ENCODE data around the gene NPAS2. TPM values are rescaled to one million over a fixed set of nuclear protein-coding genes. Genes with fewer than 3 reads are reported as not detected.

The NPAS2 gene
- total and polyA plus RNA-seq, 2 donors (not counting 1 experiment from before 2014, with no cell fraction given): 3.6 to 4.9 TPM

DNA sequence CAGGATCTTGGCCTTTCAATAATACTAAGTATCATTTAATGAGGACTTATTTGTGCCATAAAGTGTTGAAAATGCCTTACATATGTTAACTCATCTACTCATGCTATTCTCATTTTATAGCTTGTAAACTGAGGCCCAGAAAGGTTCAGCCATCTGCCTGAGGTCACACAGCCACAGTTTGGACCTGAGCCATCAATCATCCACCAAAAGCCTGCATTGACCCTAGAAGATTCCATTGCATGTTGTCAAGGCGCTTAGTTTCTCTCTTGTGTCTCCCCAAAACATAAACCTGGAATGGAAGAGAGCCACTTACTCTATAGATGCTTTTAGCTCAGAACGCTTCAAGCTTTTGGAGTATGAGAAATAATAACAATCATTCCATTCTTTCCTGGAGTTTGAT is 26.8 kb downstream of the NPAS2 start:
- DNase-seq (ENCODE audit: low read depth in 2 of 2): no peak
- Histone ChIP-seq H3K4me2 (ENCODE audit: extremely low read depth, insufficient read depth, low read length) (no peak overlapping the region), H3K36me3 (ENCODE audit: control insufficient read depth, insufficient read depth, low read length) (no peaks in the 10 kb centered on the region), H3K4me1 (ENCODE audit: control insufficient read depth, extremely low read depth, insufficient read depth, low read length) (no peaks in the 10 kb centered on the region), H2AFZ (ENCODE audit: low read length) (no peak overlapping the region), H4K20me1 (ENCODE audit: control insufficient read depth, extremely low read depth, insufficient read depth, low read length) (no peaks in the 10 kb centered on the region), H3K79me2 (ENCODE audit: control insufficient read depth, insufficient read depth, low read length) (no peaks in the 10 kb centered on the region), H3K9me3 (ENCODE audit: control insufficient read depth, insufficient read depth, low read depth, low read length) (no peaks in the 10 kb centered on the region), H3K4me3 (replicated peaks in 1 of 4; ENCODE audit: control extremely low read depth in 1 of 4, insufficient read depth in 1 of 4, low read depth in 3 of 4, low read length in 4 of 4) (no peak overlapping the region), H3K27ac (ENCODE audit: insufficient read depth, low read length) (no peak overlapping the region), H3K27me3 (ENCODE audit: control insufficient read depth, insufficient read depth, low read length) (no peaks in the 10 kb centered on the region), H3K9ac (ENCODE audit: insufficient read depth, low read length) (no peak overlapping the region)
- TF ChIP-seq, protein P1, sequence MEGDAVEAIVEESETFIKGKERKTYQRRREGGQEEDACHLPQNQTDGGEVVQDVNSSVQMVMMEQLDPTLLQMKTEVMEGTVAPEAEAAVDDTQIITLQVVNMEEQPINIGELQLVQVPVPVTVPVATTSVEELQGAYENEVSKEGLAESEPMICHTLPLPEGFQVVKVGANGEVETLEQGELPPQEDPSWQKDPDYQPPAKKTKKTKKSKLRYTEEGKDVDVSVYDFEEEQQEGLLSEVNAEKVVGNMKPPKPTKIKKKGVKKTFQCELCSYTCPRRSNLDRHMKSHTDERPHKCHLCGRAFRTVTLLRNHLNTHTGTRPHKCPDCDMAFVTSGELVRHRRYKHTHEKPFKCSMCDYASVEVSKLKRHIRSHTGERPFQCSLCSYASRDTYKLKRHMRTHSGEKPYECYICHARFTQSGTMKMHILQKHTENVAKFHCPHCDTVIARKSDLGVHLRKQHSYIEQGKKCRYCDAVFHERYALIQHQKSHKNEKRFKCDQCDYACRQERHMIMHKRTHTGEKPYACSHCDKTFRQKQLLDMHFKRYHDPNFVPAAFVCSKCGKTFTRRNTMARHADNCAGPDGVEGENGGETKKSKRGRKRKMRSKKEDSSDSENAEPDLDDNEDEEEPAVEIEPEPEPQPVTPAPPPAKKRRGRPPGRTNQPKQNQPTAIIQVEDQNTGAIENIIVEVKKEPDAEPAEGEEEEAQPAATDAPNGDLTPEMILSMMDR (conservative IDR thresholded peaks at IDR 0.05 in 1 of 2, IDR thresholded peaks at IDR 0.05 in 1 of 2; ENCODE audit: low read depth in 1 of 2, low read length in 2 of 2): no peak
- no peak for TF ChIP-seq EZH2 (IDR thresholded peaks at IDR 0.05; ENCODE audit: low read length, missing control alignments)

DNA sequence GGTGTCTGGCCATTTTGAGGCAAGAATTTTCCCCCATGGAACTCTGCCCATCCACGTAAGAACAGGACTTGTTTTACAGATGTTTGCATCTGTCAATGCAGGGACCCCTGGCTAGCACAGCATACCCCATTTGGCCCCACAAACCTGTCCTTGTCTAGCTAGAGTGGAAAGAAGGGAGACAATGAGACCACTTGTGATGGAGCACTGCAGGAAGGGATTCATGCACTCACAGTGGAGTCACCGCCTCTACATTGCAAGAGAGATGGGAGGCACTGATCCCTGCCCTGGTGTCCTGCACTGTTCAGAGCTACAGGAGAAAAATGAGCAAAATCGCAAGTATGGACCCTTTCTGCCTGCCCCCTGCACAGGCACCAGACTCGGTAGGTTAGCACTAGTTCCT is 32.5 kb downstream of the NPAS2 start:
- H3K79me2 ChIP-seq (ENCODE audit: control insufficient read depth, insufficient read depth, low read length): no peaks in the 10 kb centered on the region

DNA sequence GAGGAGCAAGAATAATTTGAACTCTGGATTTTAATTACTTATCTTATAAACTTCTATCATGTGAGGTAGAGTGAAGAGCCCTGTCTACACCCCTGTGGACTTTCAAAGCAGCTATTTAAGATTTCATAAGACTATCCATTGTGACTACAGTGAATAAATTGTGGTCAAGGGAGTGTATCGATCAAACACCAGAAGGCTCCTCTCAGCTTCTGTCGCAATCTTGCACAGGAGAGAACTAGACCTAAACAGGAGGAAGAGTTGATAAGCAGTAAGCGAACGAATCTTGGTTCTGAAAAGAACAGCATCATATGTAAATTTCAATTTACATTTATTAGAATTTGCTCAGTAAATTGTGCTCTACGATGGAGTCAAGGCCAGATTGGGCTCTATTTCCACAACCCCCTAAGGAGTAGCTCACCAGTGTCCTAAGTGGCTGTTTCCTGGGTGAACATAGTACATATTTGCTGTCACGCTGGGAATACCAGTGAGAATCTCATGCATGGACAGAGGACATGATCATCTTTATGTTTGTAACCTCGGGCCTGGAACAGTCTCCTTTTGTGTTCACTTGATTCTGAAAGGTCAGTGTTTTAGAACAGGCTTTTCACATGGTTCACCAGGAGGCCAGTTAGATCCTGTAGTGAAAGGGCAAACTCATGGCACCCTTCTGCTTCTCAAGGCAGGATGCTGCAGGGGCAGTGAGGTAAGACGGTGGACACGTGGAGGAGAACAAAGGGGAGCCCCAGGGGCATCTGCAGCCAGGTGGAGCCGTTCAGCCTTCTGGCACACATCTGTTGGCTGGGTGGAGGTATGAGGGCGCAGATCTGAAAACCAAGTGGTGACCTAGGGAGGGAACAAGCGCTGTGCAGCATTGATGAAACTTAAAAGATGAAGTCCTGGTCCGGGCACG is 33.3 kb downstream of the NPAS2 start:
- Histone ChIP-seq H3K4me1 (ENCODE audit: control insufficient read depth, extremely low read depth, insufficient read depth, low read length) (peaks cover 10% of the 10 kb centered on the region), H3K4me2 (ENCODE audit: extremely low read depth, insufficient read depth, low read length) (no peak overlapping the region), H3K4me3 (replicated peaks in 1 of 4; ENCODE audit: control extremely low read depth in 1 of 4, insufficient read depth in 1 of 4, low read depth in 3 of 4, low read length in 4 of 4) (no peak overlapping the region), H3K79me2 (ENCODE audit: control insufficient read depth, insufficient read depth, low read length) (no peaks in the 10 kb centered on the region), H3K27me3 (ENCODE audit: control insufficient read depth, insufficient read depth, low read length) (no peaks in the 10 kb centered on the region), H3K9ac (ENCODE audit: insufficient read depth, low read length) (no peak overlapping the region), H4K20me1 (ENCODE audit: control insufficient read depth, extremely low read depth, insufficient read depth, low read length) (no peaks in the 10 kb centered on the region), H3K27ac (ENCODE audit: insufficient read depth, low read length) (no peak overlapping the region), H3K36me3 (ENCODE audit: control insufficient read depth, insufficient read depth, low read length) (no peaks in the 10 kb centered on the region), H3K9me3 (ENCODE audit: control insufficient read depth, insufficient read depth, low read depth, low read length) (no peaks in the 10 kb centered on the region), H2AFZ (ENCODE audit: low read length) (no peak overlapping the region)
- no peak for TF ChIP-seq EZH2 (IDR thresholded peaks at IDR 0.05; ENCODE audit: low read length, missing control alignments)
- TF ChIP-seq, protein P1 (conservative IDR thresholded peaks at IDR 0.05 in 1 of 2, IDR thresholded peaks at IDR 0.05 in 1 of 2; ENCODE audit: low read depth in 1 of 2, low read length in 2 of 2): no peak
- DNase-seq (ENCODE audit: low read depth in 2 of 2): peak in 1 of 2 donors; percentile 56

More for the DNA sequence above, 32.5 kb downstream of the NPAS2 start:
- no peak overlapping the region for H3K27ac ChIP-seq (ENCODE audit: insufficient read depth, low read length)
- no peak overlapping the region for H3K4me2 ChIP-seq (ENCODE audit: extremely low read depth, insufficient read depth, low read length)
- no peaks in the 10 kb centered on the region for H3K27me3 ChIP-seq (ENCODE audit: control insufficient read depth, insufficient read depth, low read length)
- H2AFZ ChIP-seq (ENCODE audit: low read length): no peak overlapping the region
- no peaks in the 10 kb centered on the region for H3K36me3 ChIP-seq (ENCODE audit: control insufficient read depth, insufficient read depth, low read length)
- H3K9me3 ChIP-seq (ENCODE audit: control insufficient read depth, insufficient read depth, low read depth, low read length): no peaks in the 10 kb centered on the region
- DNase-seq (ENCODE audit: low read depth in 2 of 2): no peak
- TF ChIP-seq, protein P1 (conservative IDR thresholded peaks at IDR 0.05 in 1 of 2, IDR thresholded peaks at IDR 0.05 in 1 of 2; ENCODE audit: low read depth in 1 of 2, low read length in 2 of 2): no peak
- no peak for TF ChIP-seq EZH2 (IDR thresholded peaks at IDR 0.05; ENCODE audit: low read length, missing control alignments)
- no peaks in the 10 kb centered on the region for H4K20me1 ChIP-seq (ENCODE audit: control insufficient read depth, extremely low read depth, insufficient read depth, low read length)
- no peak overlapping the region for H3K9ac ChIP-seq (ENCODE audit: insufficient read depth, low read length)
- peaks cover 3% of the 10 kb centered on the region for H3K4me1 ChIP-seq (ENCODE audit: control insufficient read depth, extremely low read depth, insufficient read depth, low read length)
- H3K4me3 ChIP-seq (replicated peaks in 1 of 4; ENCODE audit: control extremely low read depth in 1 of 4, insufficient read depth in 1 of 4, low read depth in 3 of 4, low read length in 4 of 4): no peak overlapping the region
